MM.1S (cell line): ENCODE measurements around the gene MAP3K5.

Experiments used
- DNase-seq: peaks from one replicate; pipeline ENCODE4 v3.0.0-alpha.2; 2015
- H2AFZ ChIP-seq: fragments of 300-600 bp; sonication (generic); 2 replicates; pipeline ENCODE4 v1.6.0; 2016; ENCODE audit warnings: antibody characterized with exemption, low read length
- H3F3A ChIP-seq: fragments of 300-600 bp; sonication (generic); 2 replicates; pipeline ENCODE4 v1.6.1; 2016; ENCODE audit warnings: mild to moderate bottlenecking, antibody characterized with exemption, low read length, moderate library complexity, mixed read lengths; ENCODE audit not compliant: insufficient read depth
- H3K27ac ChIP-seq: fragments of 300-600 bp; sonication (generic); 2 replicates; pipeline ENCODE4 v1.5.1; 2016; ENCODE audit warnings: mild to moderate bottlenecking, low read length
- H3K27me3 ChIP-seq: fragments of 300-600 bp; sonication (generic); replicated peaks from 2 replicates; pipeline ENCODE4 v1.6.0; 2016; ENCODE audit warnings: low read length; ENCODE audit not compliant: insufficient read depth
- H3K36me3 ChIP-seq: fragments of 300-600 bp; sonication (generic); replicated peaks from 2 replicates; pipeline ENCODE4 v1.6.1; 2016; ENCODE audit warnings: mild to moderate bottlenecking, low read length, mixed read lengths; ENCODE audit not compliant: insufficient read depth
- H3K4me1 ChIP-seq: fragments of 300-600 bp; sonication (generic); 2 replicates; pipeline ENCODE4 v1.6.1; 2016; ENCODE audit warnings: low read length, mixed read lengths
- H3K4me2 ChIP-seq: fragments of 300-600 bp; sonication (generic); 2 replicates; pipeline ENCODE4 v1.6.0; 2016; ENCODE audit warnings: low read depth, low read length
- H3K4me3 ChIP-seq: fragments of 300-600 bp; sonication (generic); 2 replicates; pipeline ENCODE4 v1.5.1; 2016; ENCODE audit warnings: low read length, mixed read lengths
- H3K79me2 ChIP-seq: fragments of 300-600 bp; sonication (generic); 2 replicates; pipeline ENCODE4 v1.6.1; 2016; ENCODE audit warnings: mixed run types, low read length, mixed read lengths
- H3K9ac ChIP-seq: fragments of 300-600 bp; sonication (generic); 2 replicates; pipeline ENCODE4 v1.6.1; 2016; ENCODE audit warnings: low read length, mixed read lengths
- H3K9me2 ChIP-seq: fragments of 300-600 bp; sonication (generic); replicated peaks from 2 replicates; pipeline ENCODE4 v1.6.1; 2016; ENCODE audit warnings: mild to moderate bottlenecking, low read length, mixed read lengths; ENCODE audit not compliant: insufficient read depth
- H3K9me3 ChIP-seq: fragments of 300-600 bp; sonication (generic); replicated peaks from 2 replicates; pipeline ENCODE4 v1.6.1; 2016; ENCODE audit warnings: mild to moderate bottlenecking, low read length, mixed read lengths; ENCODE audit not compliant: insufficient read depth
- H4K20me1 ChIP-seq: fragments of 300-600 bp; sonication (generic); 2 replicates; pipeline ENCODE4 v1.6.1; 2016; ENCODE audit warnings: mild to moderate bottlenecking, low read length, moderate library complexity, mixed read lengths; ENCODE audit not compliant: insufficient read depth
- EZH2 ChIP-seq: fragments of 300-600 bp; sonication (generic); optimal IDR thresholded peaks from 2 replicates; pipeline ENCODE3; 2017; ENCODE audit warnings: low read depth, mild to moderate bottlenecking, antibody characterized with exemption, low read length, mixed read lengths
- EZH2phosphoT487 ChIP-seq: fragments of 300-600 bp; sonication (generic); IDR thresholded peaks from 2 replicates; pipeline ENCODE4 v1.6.1; 2018; ENCODE audit warnings: antibody characterized with exemption, low read length
- TF ChIP-seq, protein P1 (sequence below): fragments of 300-600 bp; sonication (generic); IDR thresholded peaks from 2 replicates; pipeline ENCODE4 v1.5.1; 2016; ENCODE audit warnings: antibody characterized with exemption, low read length, mixed read lengths

The MAP3K5 gene

DNA sequence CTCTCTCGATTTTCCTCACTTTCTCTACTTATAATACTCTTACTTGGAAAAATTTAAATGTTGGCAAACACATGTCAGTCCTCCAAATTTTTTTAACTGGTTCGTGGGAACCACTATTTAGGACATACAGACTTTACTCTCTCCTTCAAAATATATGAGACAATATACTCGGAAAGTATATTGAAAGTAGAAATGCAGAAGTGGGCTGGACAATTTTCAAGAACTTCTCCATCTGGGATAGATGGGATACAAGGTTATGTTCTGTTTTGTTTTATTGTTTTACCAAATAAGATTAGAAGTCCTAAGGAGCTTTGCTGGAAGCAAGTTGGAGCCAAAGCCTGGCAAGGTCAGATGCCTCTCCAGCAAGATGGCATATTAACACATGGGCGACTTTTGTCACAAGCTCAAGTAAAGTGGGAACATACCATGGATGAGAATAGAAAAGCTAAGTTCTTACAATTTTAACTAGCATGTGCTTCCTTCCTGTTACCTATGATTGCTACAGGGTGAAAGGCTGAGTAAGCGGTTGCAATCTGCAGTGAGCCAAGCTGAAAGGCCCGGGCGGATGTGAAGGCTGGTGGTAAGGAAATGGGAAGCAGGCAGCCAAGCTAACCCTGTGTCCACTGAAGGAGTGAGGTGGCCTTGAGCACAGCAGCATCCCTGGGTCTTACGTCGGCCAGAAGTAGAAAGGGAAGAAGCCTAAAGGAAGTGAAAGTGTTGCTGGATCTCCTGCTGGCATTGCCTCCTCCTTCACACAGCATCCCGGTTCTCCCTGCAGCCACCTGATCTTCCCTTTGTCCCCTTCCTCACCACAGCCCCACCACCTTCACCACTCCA, 7.1 kb downstream of the MAP3K5 start:
- H3K9me2 ChIP-seq = no peaks in the 10 kb centered on the region
- no peak overlapping the region for H3K4me3 ChIP-seq
- H3K4me1 ChIP-seq = peaks cover 41% of the 10 kb centered on the region
- no peak overlapping the region for H3K27ac ChIP-seq
- no peak overlapping the region for H3K4me2 ChIP-seq
- DNase-seq = no peak
- TF ChIP-seq EZH2 (no peak), EZH2phosphoT487 (no peak)
- TF ChIP-seq, protein P1, sequence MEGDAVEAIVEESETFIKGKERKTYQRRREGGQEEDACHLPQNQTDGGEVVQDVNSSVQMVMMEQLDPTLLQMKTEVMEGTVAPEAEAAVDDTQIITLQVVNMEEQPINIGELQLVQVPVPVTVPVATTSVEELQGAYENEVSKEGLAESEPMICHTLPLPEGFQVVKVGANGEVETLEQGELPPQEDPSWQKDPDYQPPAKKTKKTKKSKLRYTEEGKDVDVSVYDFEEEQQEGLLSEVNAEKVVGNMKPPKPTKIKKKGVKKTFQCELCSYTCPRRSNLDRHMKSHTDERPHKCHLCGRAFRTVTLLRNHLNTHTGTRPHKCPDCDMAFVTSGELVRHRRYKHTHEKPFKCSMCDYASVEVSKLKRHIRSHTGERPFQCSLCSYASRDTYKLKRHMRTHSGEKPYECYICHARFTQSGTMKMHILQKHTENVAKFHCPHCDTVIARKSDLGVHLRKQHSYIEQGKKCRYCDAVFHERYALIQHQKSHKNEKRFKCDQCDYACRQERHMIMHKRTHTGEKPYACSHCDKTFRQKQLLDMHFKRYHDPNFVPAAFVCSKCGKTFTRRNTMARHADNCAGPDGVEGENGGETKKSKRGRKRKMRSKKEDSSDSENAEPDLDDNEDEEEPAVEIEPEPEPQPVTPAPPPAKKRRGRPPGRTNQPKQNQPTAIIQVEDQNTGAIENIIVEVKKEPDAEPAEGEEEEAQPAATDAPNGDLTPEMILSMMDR = no peak
- no peak overlapping the region for H3K9ac ChIP-seq
- H3K9me3 ChIP-seq = no peaks in the 10 kb centered on the region
- no peaks in the 10 kb centered on the region for H3F3A ChIP-seq
- H3K79me2 ChIP-seq = peaks cover 82% of the 10 kb centered on the region
- H4K20me1 ChIP-seq = no peaks in the 10 kb centered on the region; the same call in 1 of the 2 replicates
- no peaks in the 10 kb centered on the region for H3K27me3 ChIP-seq
- no peak overlapping the region for H2AFZ ChIP-seq
- 0 out of 2 replicates have a peak, but pooled peaks cover 6% of the 10 kb centered on the region for H3K36me3 ChIP-seq

DNA sequence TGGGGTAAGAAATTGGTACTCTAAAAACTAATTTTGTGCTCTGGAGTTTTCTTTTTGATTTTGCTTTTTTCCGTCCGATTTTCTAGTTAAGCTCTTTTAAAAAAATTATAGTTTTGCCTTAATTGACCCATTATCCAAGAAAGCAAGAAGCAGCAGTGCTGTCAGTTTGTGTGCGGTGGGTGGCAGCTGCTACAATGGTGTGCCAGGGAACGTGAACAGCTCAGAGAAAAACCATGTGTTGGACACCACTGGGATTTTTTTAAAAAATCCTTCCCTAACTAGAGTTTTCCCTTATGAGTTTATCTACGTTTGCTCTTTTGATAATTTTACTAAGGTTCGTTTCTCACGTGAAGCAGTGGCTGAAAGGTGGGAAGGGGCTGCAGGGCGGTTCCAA, 8.0 kb downstream of the MAP3K5 start:
- Histone ChIP-seq H3K4me3 (no peak overlapping the region), H3K9me3 (no peaks in the 10 kb centered on the region)

DNA sequence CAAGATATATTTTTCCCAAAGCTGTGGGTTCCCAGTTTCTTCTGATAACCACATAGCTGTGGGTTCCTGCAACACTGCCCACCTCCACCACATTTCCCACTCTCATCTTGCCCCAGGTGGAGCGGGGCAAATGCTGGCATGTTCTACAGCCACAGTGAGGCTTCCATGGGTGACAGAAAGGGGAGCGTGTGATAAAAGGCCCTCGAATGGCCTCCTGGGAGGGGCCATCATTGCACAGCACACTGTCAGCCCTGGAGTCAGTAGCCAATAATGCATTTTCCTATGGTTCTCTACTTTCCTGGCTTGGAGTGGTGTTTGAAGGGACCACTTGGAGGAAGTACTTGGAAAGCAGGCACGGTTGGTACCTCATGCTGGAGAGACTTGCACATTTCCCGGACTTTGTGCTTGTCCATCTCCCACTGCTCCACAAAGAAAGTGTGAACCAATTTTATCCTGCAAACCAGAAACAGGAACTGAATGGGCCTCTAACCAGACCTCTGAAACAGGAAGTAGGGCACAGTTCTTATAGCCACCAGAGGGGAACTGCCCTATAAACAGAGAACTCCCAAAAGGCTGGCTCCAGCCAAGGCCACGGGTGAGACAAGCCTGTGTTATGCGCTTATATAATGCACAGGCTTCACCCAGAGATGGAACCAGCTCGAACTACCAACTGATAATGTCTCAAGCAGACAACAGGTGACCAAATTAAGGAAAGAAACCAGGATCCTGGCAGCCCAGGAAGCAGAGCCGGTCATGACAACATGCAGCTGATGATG, 8.6 kb downstream of the MAP3K5 start:
- Histone ChIP-seq H4K20me1 (no peaks in the 10 kb centered on the region), H3K36me3 (0 out of 2 replicates have a peak, but pooled peaks cover 6% of the 10 kb centered on the region), H3K4me3 (no peak overlapping the region), H3K4me2 (peak overlapping the region; percentile 34; the same call in 1 of the 2 replicates), H3F3A (no peaks in the 10 kb centered on the region), H3K9me2 (no peaks in the 10 kb centered on the region), H3K9me3 (no peaks in the 10 kb centered on the region), H3K27me3 (no peaks in the 10 kb centered on the region), H3K27ac (no peak overlapping the region), H2AFZ (no peak overlapping the region), H3K4me1 (peaks cover 36% of the 10 kb centered on the region), H3K79me2 (peaks cover 77% of the 10 kb centered on the region), H3K9ac (no peak overlapping the region)
- DNase-seq = no peak
- no peak for TF ChIP-seq EZH2
- no peak for TF ChIP-seq EZH2phosphoT487
- TF ChIP-seq, protein P1 = no peak

More for the DNA sequence above, 8.0 kb downstream of the MAP3K5 start:
- Histone ChIP-seq H3F3A (no peaks in the 10 kb centered on the region), H3K9ac (no peak overlapping the region), H3K36me3 (0 out of 2 replicates have a peak, but pooled peaks cover 6% of the 10 kb centered on the region), H4K20me1 (no peaks in the 10 kb centered on the region), H3K4me1 (peaks cover 37% of the 10 kb centered on the region), H3K27ac (no peak overlapping the region), H3K27me3 (no peaks in the 10 kb centered on the region), H3K9me2 (no peaks in the 10 kb centered on the region), H3K79me2 (peaks cover 81% of the 10 kb centered on the region), H3K4me2 (peak overlapping the region; percentile 34; the same call in 1 of the 2 replicates), H2AFZ (no peak overlapping the region)
- TF ChIP-seq, protein P1 = no peak
- no peak for TF ChIP-seq EZH2
- TF ChIP-seq EZH2phosphoT487 = no peak
- DNase-seq = no peak
